Mucosa of rectum (tissue), 2 donors: ENCODE measurements around the gene PATE4.

Experiments
- H3K27ac ChIP-seq, 2 donors: one replicate each; pipeline ENCODE4 v1.7.0; 2013; ENCODE audit warnings: inconsistent platforms in 2 of 2, low read depth in 2 of 2, low read length in 2 of 2
- H3K27me3 ChIP-seq, 2 donors: one replicate each; pipeline ENCODE4 v1.7.0; 2013; ENCODE audit warnings: low read length in 2 of 2; ENCODE audit not compliant: control insufficient read depth in 2 of 2, insufficient read depth in 2 of 2
- H3K36me3 ChIP-seq, 2 donors: one replicate each; pipeline ENCODE4 v1.7.0; 2013; ENCODE audit warnings: low read length in 2 of 2; ENCODE audit not compliant: control insufficient read depth in 2 of 2, insufficient read depth in 2 of 2
- H3K4me1 ChIP-seq, 2 donors: one replicate each; pipeline ENCODE4 v1.7.0; 2013; ENCODE audit warnings: low read length in 2 of 2, mild to moderate bottlenecking in 1 of 2; ENCODE audit not compliant: control insufficient read depth in 2 of 2, insufficient read depth in 2 of 2
- H3K4me3 ChIP-seq, 2 donors: one replicate each; pipeline ENCODE4 v1.7.0; 2013; ENCODE audit warnings: low read length in 2 of 2
- H3K9ac ChIP-seq, 2 donors: one replicate each; pipeline ENCODE4 v1.7.0; 2013; ENCODE audit warnings: low read length in 2 of 2, low read depth in 1 of 2, mild to moderate bottlenecking in 1 of 2
- H3K9me3 ChIP-seq, 2 donors: one replicate each; pipeline ENCODE4 v1.7.0; 2013; ENCODE audit warnings: low read length in 2 of 2; ENCODE audit not compliant: control insufficient read depth in 2 of 2
- donor health status: healthy.
- donor health status: Normal muscosa, but diverticular disease.

Gene PATE4

GRCh38 chr11:125833016-125833415 lies at the start of gene PATE4:
PATE4 (plus strand) TSS chr11:125833316; CDS start chr11:125833360, 44 bp downstream.
- H3K27ac ChIP-seq, result no peak within 1 kb of the TSS
- H3K9ac ChIP-seq, result no peak within 1 kb of the TSS
- H3K4me3 ChIP-seq, result no peak within 1 kb of the TSS
- no peaks in the 10 kb centered on the region for H3K27me3 ChIP-seq
- no peaks in the 10 kb centered on the region for H3K36me3 ChIP-seq
- no peaks in the 10 kb centered on the region for H3K4me1 ChIP-seq
- H3K9me3 ChIP-seq, result no peaks in the 10 kb centered on the region

GRCh38 chr11:125784678-125785077 lies 48.4 kb upstream of the PATE4 start:
- Histone ChIP-seq H3K36me3 (no peaks in the 10 kb centered on the region), H3K4me1 (no peaks in the 10 kb centered on the region), H3K27ac (no peak overlapping the region), H3K9me3 (no peaks in the 10 kb centered on the region), H3K27me3 (no peaks in the 10 kb centered on the region), H3K9ac (no peak overlapping the region), H3K4me3 (no peak overlapping the region)

- Histone ChIP-seq H3K9me3 (no peaks in the 10 kb centered on the region), H3K27ac (no peak within 1 kb of the TSS), H3K9ac (no peak within 1 kb of the TSS), H3K4me1 (no peaks in the 10 kb centered on the region), H3K27me3 (no peaks in the 10 kb centered on the region), H3K4me3 (no peak within 1 kb of the TSS), H3K36me3 (no peaks in the 10 kb centered on the region)
These were observed 45.3 kb upstream of the PATE4 start, which contains the start of gene PATE3 for GRCh38 chr11:125787827-125788226. PATE3 (plus strand) TSS chr11:125788127; CDS start chr11:125788152, 25 bp downstream.

- no peak overlapping the region for H3K4me3 ChIP-seq
- no peaks in the 10 kb centered on the region for H3K4me1 ChIP-seq
- H3K36me3 ChIP-seq, result no peaks in the 10 kb centered on the region
- no peaks in the 10 kb centered on the region for H3K27me3 ChIP-seq
- H3K27ac ChIP-seq, result no peak overlapping the region
- H3K9me3 ChIP-seq, result no peaks in the 10 kb centered on the region
- H3K9ac ChIP-seq, result no peak overlapping the region
These were observed 42.3 kb upstream of the PATE4 start for GRCh38 chr11:125790825-125791224.

- Histone ChIP-seq H3K36me3 (no peaks in the 10 kb centered on the region), H3K9ac (no peak overlapping the region), H3K4me1 (no peaks in the 10 kb centered on the region), H3K27me3 (no peaks in the 10 kb centered on the region), H3K9me3 (no peaks in the 10 kb centered on the region), H3K4me3 (no peak overlapping the region), H3K27ac (no peak overlapping the region)
These were observed 35.5 kb upstream of the PATE4 start for GRCh38 chr11:125797641-125798040.

- Histone ChIP-seq H3K27me3 (no peaks in the 10 kb centered on the region), H3K4me1 (no peaks in the 10 kb centered on the region), H3K9me3 (no peaks in the 10 kb centered on the region), H3K9ac (no peak overlapping the region), H3K4me3 (no peak overlapping the region), H3K27ac (no peak overlapping the region), H3K36me3 (no peaks in the 10 kb centered on the region)
These were observed 33.3 kb upstream of the PATE4 start for GRCh38 chr11:125799808-125800207.

- Histone ChIP-seq H3K9ac (no peak overlapping the region), H3K4me1 (no peaks in the 10 kb centered on the region), H3K36me3 (no peaks in the 10 kb centered on the region)
These were observed 30.7 kb upstream of the PATE4 start for GRCh38 chr11:125802387-125802786.

GRCh38 chr11:125807909-125808308 lies 25.2 kb upstream of the PATE4 start:
- Histone ChIP-seq H3K27me3 (no peaks in the 10 kb centered on the region), H3K36me3 (no peaks in the 10 kb centered on the region), H3K4me3 (no peak overlapping the region), H3K9ac (no peak overlapping the region), H3K4me1 (no peaks in the 10 kb centered on the region), H3K27ac (no peak overlapping the region), H3K9me3 (no peaks in the 10 kb centered on the region)

More at GRCh38 chr11:125802387-125802786, 30.7 kb upstream of the PATE4 start:
- Histone ChIP-seq H3K9me3 (no peaks in the 10 kb centered on the region), H3K4me3 (no peak overlapping the region), H3K27ac (no peak overlapping the region), H3K27me3 (no peaks in the 10 kb centered on the region)

GRCh38 chr11:125835748-125836147 lies 2.6 kb downstream of the PATE4 start:
- Histone ChIP-seq H3K4me1 (no peaks in the 10 kb centered on the region), H3K9ac (no peak overlapping the region), H3K36me3 (no peaks in the 10 kb centered on the region), H3K9me3 (no peaks in the 10 kb centered on the region), H3K27me3 (no peaks in the 10 kb centered on the region), H3K4me3 (no peak overlapping the region), H3K27ac (no peak overlapping the region)

- H3K9me3 ChIP-seq, result no peaks in the 10 kb centered on the region
- H3K27ac ChIP-seq, result no peak overlapping the region
- no peak overlapping the region for H3K9ac ChIP-seq
- no peaks in the 10 kb centered on the region for H3K36me3 ChIP-seq
- H3K4me1 ChIP-seq, result no peaks in the 10 kb centered on the region
- no peak overlapping the region for H3K4me3 ChIP-seq
- H3K27me3 ChIP-seq, result no peaks in the 10 kb centered on the region
These were observed 9.3 kb downstream of the PATE4 start for GRCh38 chr11:125842321-125842948.
